ENCODE results near the gene TRAPPC10.

DNA sequence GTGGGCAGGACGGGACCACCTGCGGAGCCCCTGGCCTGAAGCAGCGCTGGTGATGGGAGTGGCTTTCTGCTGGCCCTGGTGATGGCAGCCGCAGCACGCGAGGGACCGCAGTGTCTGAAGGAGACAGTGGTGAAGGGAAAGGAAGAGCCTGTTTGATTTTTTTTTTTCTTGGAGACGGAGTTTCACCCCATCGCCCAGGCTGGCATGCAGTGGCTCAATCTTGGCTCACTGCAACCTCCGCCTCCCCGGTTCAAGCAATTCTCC is 40.2 kb upstream of the TRAPPC10 start:
- TF ChIP-seq, protein P1, sequence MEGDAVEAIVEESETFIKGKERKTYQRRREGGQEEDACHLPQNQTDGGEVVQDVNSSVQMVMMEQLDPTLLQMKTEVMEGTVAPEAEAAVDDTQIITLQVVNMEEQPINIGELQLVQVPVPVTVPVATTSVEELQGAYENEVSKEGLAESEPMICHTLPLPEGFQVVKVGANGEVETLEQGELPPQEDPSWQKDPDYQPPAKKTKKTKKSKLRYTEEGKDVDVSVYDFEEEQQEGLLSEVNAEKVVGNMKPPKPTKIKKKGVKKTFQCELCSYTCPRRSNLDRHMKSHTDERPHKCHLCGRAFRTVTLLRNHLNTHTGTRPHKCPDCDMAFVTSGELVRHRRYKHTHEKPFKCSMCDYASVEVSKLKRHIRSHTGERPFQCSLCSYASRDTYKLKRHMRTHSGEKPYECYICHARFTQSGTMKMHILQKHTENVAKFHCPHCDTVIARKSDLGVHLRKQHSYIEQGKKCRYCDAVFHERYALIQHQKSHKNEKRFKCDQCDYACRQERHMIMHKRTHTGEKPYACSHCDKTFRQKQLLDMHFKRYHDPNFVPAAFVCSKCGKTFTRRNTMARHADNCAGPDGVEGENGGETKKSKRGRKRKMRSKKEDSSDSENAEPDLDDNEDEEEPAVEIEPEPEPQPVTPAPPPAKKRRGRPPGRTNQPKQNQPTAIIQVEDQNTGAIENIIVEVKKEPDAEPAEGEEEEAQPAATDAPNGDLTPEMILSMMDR (IDR thresholded peaks at IDR 0.05), result no peak
- no peak for TF ChIP-seq POLR2A (IDR thresholded peaks at IDR 0.05)

Measured in uterus (tissue), 2 donors.